GM12875 (cell line): ENCODE measurements around the gene DIP2C.

Source experiments
- H3K4me3 ChIP-seq: one replicate; pipeline ENCODE4 v1.5.1; 2011; ENCODE audit warnings: low read depth, low read length, control low read depth
- TF ChIP-seq, protein P1 (sequence below): IDR thresholded peaks from 2 replicates; pipeline ENCODE4 v1.5.1; 2011; ENCODE audit warnings: low read depth, mild to moderate bottlenecking, control low read depth, inconsistent platforms, low read length, moderate library complexity, borderline replicate concordance; ENCODE audit not compliant: insufficient read depth

Gene DIP2C

GRCh38 chr10:630581-631073 lies 58.8 kb downstream of the DIP2C start:
- no peak overlapping the region for H3K4me3 ChIP-seq
- TF ChIP-seq, protein P1, sequence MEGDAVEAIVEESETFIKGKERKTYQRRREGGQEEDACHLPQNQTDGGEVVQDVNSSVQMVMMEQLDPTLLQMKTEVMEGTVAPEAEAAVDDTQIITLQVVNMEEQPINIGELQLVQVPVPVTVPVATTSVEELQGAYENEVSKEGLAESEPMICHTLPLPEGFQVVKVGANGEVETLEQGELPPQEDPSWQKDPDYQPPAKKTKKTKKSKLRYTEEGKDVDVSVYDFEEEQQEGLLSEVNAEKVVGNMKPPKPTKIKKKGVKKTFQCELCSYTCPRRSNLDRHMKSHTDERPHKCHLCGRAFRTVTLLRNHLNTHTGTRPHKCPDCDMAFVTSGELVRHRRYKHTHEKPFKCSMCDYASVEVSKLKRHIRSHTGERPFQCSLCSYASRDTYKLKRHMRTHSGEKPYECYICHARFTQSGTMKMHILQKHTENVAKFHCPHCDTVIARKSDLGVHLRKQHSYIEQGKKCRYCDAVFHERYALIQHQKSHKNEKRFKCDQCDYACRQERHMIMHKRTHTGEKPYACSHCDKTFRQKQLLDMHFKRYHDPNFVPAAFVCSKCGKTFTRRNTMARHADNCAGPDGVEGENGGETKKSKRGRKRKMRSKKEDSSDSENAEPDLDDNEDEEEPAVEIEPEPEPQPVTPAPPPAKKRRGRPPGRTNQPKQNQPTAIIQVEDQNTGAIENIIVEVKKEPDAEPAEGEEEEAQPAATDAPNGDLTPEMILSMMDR: no peak

DNA sequence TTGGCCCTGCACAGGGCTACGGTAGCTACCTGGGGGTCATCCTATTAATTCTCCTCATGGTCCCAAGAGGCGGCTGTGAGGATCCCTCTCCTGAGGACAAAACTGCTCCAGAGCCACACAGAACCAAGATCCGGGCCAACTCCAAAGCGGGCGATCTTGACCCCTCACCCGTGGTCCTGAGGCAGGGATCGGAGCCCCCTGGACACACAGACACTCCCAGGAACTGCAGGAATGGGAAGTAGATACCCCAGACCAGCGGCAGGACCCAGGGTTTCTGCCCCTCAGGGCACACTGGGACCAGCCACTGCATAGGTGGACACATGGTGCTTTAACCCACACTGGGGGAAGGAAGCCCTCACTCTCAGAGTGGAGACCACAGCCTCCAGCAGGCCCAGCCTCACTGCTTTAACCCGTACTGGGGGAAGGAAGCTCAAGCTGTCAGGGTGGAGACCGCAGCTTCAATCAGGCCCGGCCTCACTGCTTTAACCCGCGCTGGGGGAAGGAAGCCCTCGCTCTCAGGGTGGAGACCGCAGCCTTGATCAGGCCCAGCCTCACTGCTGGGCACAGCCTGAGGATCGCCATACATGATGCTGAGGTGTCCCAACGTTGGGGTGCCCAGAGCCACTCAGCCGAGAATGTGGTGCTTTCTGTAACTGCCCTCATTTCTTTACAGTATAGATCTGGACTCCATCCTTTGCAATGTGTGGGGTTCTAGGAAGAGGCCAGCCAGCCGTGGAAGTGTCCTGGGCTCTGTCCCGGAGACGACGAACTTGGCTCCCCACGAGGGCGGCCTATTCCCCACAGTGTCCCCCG lies 60.1 kb downstream of the DIP2C start:
- TF ChIP-seq, protein P1: no peak

DNA sequence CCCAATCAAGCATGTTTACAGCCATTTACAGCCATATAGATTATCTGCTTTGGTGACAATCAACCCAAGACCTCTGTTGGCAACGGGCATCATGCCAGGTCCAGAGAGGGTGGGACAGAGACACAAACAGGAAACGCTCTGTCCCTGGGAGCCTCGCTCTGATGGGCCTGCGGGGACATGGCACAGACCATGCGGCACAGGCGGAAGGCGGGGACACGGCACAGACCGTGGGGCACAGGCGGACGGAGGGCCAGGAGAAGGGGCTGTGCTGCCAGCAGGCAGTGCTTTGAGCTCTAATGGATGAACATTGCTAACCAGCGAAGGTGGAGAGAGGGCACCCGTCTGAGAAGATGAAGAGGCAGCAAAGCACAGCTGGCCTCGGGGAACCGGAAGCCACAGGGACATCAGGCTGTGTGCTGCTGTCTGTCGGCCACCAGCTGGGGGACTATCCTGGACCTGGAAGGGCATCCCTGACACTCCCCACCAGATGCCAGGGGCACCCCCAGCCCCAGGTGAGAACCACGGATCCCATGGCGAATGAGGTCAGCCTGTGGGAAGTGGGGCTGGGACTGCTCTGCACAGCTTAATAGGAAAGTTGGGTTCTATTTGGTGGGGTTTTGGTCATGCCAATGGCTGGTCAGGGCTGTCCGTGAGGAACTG lies 61.0 kb downstream of the DIP2C start:
- TF ChIP-seq, protein P1: no peak
- H3K4me3 ChIP-seq: no peak overlapping the region

More for the DNA sequence above, 60.1 kb downstream of the DIP2C start:
- H3K4me3 ChIP-seq: no peak overlapping the region

- TF ChIP-seq, protein P1: no peak
- H3K4me3 ChIP-seq: no peak overlapping the region
Observed at GRCh38 chr10:627032-627992, 62.2 kb downstream of the DIP2C start.

GRCh38 chr10:625751-626711 lies 63.4 kb downstream of the DIP2C start:
- TF ChIP-seq, protein P1: no peak
- no peak overlapping the region for H3K4me3 ChIP-seq

- TF ChIP-seq, protein P1: no peak
- H3K4me3 ChIP-seq: no peak overlapping the region
Observed at GRCh38 chr10:625333-625696, 64.2 kb downstream of the DIP2C start.
